Fibroblast of villous mesenchyme (primary cell): ENCODE results near the gene AHDC1. TPM values are rescaled to one million over a fixed set of nuclear protein-coding genes. Genes with fewer than 3 reads are reported as not detected.
"Not testable (repeated sequence)": the region's sequence is repeated elsewhere in the genome, so short reads cannot be mapped to it uniquely, and the experiment has no call there.

Experiments
- DNase-seq: peaks from one replicate; pipeline ENCODE4 v3.0.0-alpha.2; 2010; ENCODE audit warnings: low read depth
- H3K4me3 ChIP-seq: 2 replicates; pipeline ENCODE4 v1.5.1; 2011; ENCODE audit warnings: low read depth, mild to moderate bottlenecking, low read length
- CTCF ChIP-seq: IDR thresholded peaks from 2 replicates; pipeline ENCODE4 v1.5.1; 2012; ENCODE audit warnings: low read depth, mild to moderate bottlenecking, low read length; ENCODE audit not compliant: insufficient read depth
- total RNA-seq: library from RNA; depleted of rRNA; stranded (reverse); fragments of >200 nt; gene quantifications from 2 replicates; pipeline ENCODE4 v1.2.3, GENCODE V29; 2012

AHDC1 gene
- total RNA-seq, 1 donor = 22.5 TPM

- no peak for TF ChIP-seq CTCF
- DNase-seq = no peak
- no peak overlapping the region for H3K4me3 ChIP-seq
Measured at GRCh38 chr1:27632387-27633297, 28.7 kb upstream of the AHDC1 start.

- TF ChIP-seq CTCF = no peak
- no peak for DNase-seq
Measured at GRCh38 chr1:27630859-27631491, 27.0 kb upstream of the AHDC1 start.

GRCh38 chr1:27628712-27629111 lies 24.8 kb upstream of the AHDC1 start:
- TF ChIP-seq CTCF = no peak
- no peak for DNase-seq
- no peak overlapping the region for H3K4me3 ChIP-seq

More at GRCh38 chr1:27630859-27631491, 27.0 kb upstream of the AHDC1 start:
- no peak overlapping the region for H3K4me3 ChIP-seq

- H3K4me3 ChIP-seq, DNase-seq: not testable (repeated sequence)
Measured at GRCh38 chr1:27627733-27628132, 23.8 kb upstream of the AHDC1 start.

- H3K4me3 ChIP-seq = no peak overlapping the region
- DNase-seq = no peak
- TF ChIP-seq CTCF = no peak
Measured at GRCh38 chr1:27627061-27627460, 23.1 kb upstream of the AHDC1 start.

- no peak overlapping the region for H3K4me3 ChIP-seq
- no peak for TF ChIP-seq CTCF
- DNase-seq = no peak
Measured at GRCh38 chr1:27626031-27626935, 22.3 kb upstream of the AHDC1 start.
